ENCODE results near the gene SLC25A13.

DNA sequence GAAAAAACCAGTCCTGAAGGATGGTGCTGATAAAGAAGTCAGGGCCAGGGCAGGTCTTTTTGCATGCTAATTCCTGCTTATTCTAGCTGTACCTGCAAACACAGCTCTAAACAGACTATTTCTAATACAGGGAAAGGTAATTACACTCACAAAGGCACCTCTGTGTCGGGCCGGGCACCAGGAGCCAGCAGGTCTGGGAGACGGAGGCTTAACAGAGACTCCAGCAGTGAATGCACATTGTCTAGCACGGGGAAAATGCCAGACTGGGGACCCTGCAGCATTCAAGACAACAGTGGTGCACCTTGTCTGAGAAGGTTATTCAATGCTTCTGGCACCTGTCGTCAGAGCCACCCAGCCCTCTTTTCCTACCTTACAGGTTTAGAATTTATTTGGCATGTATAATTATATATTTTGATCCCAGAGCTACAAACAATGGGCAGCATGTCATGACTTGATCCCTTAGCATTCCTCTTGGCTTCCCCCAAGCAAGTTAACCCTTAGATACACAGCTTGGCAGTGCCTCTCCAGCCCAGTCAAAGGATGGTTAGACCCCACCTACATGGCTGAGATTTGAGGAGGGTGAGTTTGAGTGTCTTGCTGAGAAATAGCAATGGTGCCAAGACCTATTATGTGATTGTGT, 185.2 kb downstream of the SLC25A13 start:
- TF ChIP-seq USF1 (CRISPR knock-in tag; IDR thresholded peaks at IDR 0.05) (no peak), SMARCC2 (IDR thresholded peaks at IDR 0.05; ENCODE audit: low read depth) (no peak), ZNF232 (CRISPR knock-in tag; IDR thresholded peaks at IDR 0.05) (no peak), CREB1 (IDR thresholded peaks at IDR 0.05) (no peak), CREB1 (CRISPR knock-in tag; IDR thresholded peaks at IDR 0.05) (no peak), CTCF (IDR thresholded peaks at IDR 0.05 in 2 of 3, conservative IDR thresholded peaks at IDR 0.05 in 1 of 3; ENCODE audit: insufficient read depth in 2 of 3, low read depth in 1 of 3, low read length in 3 of 3) (no peak), MECOM (CRISPR knock-in tag; IDR thresholded peaks at IDR 0.05) (no peak), TEAD4 (IDR thresholded peaks at IDR 0.05; ENCODE audit: low read length) (no peak), TEAD4 (CRISPR knock-in tag; IDR thresholded peaks at IDR 0.05; ENCODE audit: borderline replicate concordance) (no peak), ZC3H8 (IDR thresholded peaks at IDR 0.05) (no peak), POLR2AphosphoS5 (IDR thresholded peaks at IDR 0.05; ENCODE audit: control insufficient read depth, insufficient read depth, low read depth, low read length) (no peak), STAT6 (CRISPR knock-in tag; IDR thresholded peaks at IDR 0.05) (no peak), ARNT (IDR thresholded peaks at IDR 0.05) (no peak)
- TF ChIP-seq, protein P1, sequence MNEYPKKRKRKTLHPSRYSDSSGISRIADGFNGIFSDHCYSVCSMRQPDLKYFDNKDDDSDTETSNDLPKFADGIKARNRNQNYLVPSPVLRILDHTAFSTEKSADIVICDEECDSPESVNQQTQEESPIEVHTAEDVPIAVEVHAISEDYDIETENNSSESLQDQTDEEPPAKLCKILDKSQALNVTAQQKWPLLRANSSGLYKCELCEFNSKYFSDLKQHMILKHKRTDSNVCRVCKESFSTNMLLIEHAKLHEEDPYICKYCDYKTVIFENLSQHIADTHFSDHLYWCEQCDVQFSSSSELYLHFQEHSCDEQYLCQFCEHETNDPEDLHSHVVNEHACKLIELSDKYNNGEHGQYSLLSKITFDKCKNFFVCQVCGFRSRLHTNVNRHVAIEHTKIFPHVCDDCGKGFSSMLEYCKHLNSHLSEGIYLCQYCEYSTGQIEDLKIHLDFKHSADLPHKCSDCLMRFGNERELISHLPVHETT (CRISPR knock-in tag; conservative IDR thresholded peaks at IDR 0.05 in 1 of 2, IDR thresholded peaks at IDR 0.05 in 1 of 2): no peak
- TF ChIP-seq, protein P2, sequence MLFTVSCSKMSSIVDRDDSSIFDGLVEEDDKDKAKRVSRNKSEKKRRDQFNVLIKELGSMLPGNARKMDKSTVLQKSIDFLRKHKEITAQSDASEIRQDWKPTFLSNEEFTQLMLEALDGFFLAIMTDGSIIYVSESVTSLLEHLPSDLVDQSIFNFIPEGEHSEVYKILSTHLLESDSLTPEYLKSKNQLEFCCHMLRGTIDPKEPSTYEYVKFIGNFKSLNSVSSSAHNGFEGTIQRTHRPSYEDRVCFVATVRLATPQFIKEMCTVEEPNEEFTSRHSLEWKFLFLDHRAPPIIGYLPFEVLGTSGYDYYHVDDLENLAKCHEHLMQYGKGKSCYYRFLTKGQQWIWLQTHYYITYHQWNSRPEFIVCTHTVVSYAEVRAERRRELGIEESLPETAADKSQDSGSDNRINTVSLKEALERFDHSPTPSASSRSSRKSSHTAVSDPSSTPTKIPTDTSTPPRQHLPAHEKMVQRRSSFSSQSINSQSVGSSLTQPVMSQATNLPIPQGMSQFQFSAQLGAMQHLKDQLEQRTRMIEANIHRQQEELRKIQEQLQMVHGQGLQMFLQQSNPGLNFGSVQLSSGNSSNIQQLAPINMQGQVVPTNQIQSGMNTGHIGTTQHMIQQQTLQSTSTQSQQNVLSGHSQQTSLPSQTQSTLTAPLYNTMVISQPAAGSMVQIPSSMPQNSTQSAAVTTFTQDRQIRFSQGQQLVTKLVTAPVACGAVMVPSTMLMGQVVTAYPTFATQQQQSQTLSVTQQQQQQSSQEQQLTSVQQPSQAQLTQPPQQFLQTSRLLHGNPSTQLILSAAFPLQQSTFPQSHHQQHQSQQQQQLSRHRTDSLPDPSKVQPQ (CRISPR knock-in tag; IDR thresholded peaks at IDR 0.05; ENCODE audit: borderline replicate concordance): no peak
- TF ChIP-seq, protein P3, sequence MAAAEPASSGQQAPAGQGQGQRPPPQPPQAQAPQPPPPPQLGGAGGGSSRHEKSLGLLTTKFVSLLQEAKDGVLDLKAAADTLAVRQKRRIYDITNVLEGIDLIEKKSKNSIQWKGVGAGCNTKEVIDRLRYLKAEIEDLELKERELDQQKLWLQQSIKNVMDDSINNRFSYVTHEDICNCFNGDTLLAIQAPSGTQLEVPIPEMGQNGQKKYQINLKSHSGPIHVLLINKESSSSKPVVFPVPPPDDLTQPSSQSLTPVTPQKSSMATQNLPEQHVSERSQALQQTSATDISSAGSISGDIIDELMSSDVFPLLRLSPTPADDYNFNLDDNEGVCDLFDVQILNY (CRISPR knock-in tag; IDR thresholded peaks at IDR 0.05): no peak

Data from K562 (cell line).